Hepatocyte (in vitro differentiated cells): Measurements from ENCODE around the gene BIVM.

Source experiments
- CTCF ChIP-seq: fragments of 200-600 bp; sonication (generic); IDR thresholded peaks from 2 replicates; pipeline ENCODE4 v1.5.1; 2016; ENCODE audit warnings: antibody characterized with exemption, mild to moderate bottlenecking; ENCODE audit not compliant: poor library complexity
- EZH2phosphoT487 ChIP-seq: fragments of 200-600 bp; sonication (generic); IDR thresholded peaks from one replicate; pipeline ENCODE4 v1.6.1; 2018; ENCODE audit warnings: antibody characterized with exemption, mild to moderate bottlenecking, low read depth, moderate library complexity; ENCODE audit not compliant: unreplicated experiment, severe bottlenecking

DNA sequence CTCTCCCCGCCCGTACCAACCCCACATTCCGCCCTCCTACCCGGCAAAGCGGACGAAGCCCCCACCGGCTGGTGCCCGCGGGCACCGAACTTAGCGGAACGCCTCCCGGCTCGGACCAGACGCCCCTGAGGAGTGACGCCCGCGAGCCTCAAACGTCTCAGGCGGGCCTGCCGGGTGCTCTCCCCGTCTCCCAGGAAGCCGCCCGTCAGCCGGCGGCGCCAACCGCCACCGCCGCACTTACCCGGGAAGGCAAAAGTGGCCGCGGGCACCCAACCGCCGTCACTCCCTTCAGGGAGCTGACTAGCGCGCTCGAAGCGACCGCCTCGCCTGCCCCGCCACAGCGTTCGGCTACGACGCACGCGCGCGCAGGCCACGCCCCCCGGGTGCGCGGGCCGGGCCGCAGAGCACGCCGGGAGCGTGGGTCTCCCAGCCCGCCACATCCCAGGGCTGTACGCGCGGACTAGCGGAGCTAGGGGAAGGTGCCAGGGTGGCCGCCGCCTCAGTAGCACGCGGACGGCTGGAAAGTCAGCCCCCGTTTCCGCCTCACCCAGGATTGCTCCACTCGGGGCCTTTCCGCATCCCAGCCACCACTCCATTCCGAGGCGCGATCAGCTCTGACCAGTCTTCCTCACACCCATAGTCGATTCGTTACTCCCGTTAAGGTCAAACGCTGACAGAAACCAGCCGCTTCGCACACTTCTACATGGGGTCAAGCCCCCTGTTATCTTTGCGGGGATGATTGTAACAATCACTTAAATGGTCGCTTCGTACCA lies 25.3 kb upstream of the BIVM start, which contains the start of gene TEX30:
- TF ChIP-seq CTCF (no peak), EZH2phosphoT487 (no peak)
